Amniotic stem cell (primary cell): ENCODE results near the gene RANBP3.
"Not testable (repeated sequence)": the region's sequence is repeated elsewhere in the genome, so short reads cannot be mapped to it uniquely, and the experiment has no call there.

Experiments
- DNase-seq: peaks from one replicate; lab custom pipeline; 2025; lab: John Stamatoyannopoulos, UW

The RANBP3 gene

GRCh38 chr19:5903624-5904351, 74.2 kb downstream of the RANBP3 start, which contains the start of gene NDUFA11:
NDUFA11 (minus strand) TSS chr19:5903790; CDS start chr19:5903708, 82 bp downstream.
- DNase-seq = peak; percentile 100

- no peak for DNase-seq
Observed at GRCh38 chr19:5903056-5903623, 74.8 kb downstream of the RANBP3 start.

DNA sequence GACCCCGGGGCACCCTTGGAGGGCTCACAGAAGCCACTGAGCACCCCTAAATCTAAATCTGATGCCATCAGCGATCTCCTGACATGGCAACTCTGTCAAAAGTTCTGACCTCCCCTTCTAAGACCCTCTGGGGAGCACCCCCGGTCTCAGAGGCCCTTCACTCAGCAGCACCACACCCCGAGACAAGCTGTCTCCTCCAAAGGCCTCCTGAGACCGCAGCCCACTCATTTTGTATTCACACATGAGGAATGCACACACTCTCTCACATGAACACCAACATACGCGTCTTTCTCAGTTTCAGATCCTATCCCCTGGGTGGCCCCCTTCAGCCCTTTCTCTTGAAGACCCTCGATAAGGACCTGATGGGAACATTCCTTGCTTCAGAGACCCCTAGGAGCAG, 77.0 kb downstream of the RANBP3 start:
- no peak for DNase-seq

DNA sequence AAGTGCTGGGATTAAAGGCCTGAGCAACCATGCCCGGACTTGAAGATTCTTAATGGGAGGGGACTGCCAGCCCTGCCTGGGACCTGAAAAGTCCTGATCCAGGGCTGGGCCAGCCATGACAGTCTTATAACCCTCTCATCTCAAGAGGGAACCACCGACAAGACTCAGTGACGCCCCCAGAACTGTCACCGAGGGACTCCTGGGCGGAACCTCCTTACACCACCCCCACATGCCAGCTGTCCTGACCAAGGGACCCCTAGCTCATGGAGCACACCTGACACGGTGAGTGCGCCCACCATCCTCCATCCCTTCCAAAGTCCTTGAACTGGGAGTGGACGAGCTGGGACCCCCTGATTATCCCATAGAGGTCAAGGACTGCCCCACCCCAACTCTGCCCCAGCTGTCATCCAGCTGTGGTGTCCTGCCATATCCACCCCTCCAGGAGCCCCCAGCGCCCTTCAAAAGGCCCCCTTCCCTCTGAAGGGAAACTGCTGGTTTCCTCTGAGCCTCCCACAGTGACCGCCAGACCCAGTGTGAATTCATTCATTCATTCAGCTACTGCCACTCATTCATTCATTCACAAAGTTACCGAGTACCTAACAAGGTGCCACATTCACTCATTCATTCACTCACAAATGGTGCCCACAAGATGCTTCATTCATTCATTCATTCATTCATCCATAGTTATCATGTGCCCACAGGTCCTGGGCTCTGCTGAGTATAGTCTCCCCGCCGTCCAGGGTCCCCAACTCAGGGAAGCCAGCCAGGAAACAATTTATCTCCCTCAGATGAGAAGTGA, 78.0 kb downstream of the RANBP3 start:
- DNase-seq = no peak

DNA sequence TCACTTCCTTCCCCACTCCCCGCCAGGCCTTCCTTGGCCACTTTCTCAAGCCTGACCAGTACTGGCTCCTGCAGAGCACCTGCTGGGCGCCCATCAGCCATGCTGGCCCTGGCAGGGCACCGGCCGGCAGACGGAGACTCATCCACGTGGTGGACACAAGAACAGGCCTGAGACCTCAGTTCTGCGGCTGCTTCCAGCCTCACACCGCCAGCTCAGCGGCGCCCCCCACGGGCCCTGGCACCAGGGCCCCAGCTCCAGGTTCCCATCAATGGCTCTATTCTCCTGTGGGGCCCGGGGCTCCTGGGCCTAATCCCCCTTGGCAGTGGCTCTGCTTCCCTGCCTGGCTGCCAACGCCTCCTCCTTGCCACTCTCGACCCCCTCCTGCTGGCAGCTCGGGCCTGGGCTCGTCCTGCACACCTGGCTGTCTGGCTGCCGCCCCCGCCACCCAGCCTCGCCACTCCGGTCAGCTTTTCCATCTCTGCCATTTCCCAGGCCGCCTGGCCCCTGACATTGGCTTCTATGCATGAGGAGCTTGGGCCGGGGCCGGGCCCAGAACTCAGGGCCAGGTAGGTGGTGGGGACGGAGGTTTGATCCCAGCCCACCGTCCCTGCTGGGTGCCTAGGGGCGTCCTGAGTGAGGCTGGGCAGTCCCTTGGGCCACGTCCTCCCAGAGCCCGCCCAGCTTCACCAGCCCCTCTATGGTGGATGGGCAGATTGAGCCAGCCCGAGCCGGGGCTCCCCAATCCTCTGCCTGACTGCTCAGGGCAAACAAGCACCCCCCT, 80.6 kb downstream of the RANBP3 start:
- DNase-seq = no peak

DNA sequence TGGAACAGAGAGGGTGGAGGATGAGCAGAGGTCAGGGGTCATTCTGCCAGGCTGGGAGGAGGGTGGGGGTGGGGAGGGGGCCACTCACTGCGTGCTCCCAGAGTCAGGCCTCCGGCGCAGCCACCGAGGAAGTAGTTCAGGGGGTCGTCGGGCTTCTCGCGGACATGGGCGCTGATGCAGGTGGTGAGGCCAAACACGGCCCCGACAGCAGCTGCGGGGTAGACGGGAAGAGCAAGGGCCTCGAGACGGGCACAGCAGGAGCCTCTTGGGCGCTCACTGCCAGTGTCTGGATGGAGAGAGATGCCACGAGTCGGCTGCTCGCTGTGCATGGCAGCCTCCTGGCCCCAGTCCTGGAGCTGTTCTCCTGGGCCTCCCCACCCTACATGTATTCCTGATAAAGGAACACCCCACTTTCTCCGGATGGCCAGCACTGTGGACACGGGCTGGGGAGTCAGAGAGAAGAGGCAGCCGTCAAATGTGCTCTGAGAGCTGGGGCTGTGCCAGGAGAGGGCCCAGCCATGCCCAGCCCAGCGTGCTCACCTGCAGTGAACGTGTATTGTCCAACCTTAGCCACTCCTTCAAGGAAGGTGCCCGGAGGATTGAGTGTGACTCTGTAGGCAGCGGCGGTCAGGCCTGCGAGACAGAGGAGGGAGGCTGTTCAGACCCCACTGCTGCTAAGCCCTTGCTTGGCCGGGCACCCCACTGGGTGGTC, 81.4 kb downstream of the RANBP3 start:
- DNase-seq = no peak

DNA sequence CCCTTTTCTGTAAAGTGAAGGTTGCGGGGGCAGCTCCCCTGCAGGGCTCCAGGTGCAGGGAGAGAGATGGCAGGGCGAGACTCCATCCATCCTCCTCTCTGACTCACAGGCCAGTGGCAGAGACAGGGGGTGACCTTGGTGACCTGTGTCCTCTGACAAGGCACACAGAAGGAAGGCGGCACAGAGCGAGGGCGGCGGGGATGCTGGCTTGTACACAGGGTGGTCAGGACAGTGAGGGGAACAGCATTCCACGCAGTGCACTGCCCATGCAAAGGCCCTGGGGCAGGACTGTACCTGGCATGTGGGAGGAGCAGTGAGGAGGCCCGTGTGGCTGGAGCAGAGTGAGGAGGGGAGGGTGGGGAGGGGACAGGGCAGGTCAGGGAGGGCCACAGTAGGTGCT, 82.0 kb downstream of the RANBP3 start:
- no peak for DNase-seq

- no peak for DNase-seq
Observed at GRCh38 chr19:5895409-5895808, 82.5 kb downstream of the RANBP3 start.

DNA sequence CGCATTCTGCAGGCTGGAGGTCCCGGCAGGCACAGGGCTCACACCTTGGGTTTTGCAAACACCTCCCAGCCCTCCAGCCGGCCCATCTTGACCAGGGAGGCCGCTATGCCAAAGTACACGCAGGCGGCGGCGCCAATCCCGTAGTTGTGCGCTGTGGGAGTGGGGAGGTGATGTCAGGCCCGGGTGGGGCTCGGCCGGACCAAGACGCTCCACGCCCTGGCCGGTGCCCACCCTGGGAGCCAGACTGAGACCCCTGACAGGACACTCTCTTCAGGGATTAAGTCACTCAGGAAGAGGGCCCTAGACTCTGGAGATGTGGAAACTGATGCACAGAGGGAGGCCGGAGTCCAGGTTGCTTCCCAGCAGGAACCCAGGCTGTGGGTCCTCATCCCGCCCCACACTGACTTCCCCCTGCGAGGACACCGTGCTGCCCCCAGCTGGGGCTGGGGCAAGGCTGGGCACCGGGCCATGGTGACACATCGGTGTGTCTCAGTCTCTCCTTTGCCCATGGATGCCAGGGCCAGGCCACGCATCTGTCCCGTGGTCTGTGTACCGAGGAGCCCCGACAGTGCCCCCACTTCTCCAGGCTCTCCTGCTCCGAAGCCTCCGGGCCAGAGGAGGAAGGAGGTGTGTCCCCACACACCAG, 83.1 kb downstream of the RANBP3 start:
- DNase-seq = no peak

GRCh38 chr19:5893907-5894703, 83.8 kb downstream of the RANBP3 start:
- DNase-seq = no peak

- no peak for DNase-seq
Observed at GRCh38 chr19:5893296-5893903, 84.5 kb downstream of the RANBP3 start.

GRCh38 chr19:5892772-5893275, 85.1 kb downstream of the RANBP3 start:
- no peak for DNase-seq

- no peak for DNase-seq
Observed at GRCh38 chr19:5891938-5892771, 85.8 kb downstream of the RANBP3 start.

GRCh38 chr19:5891572-5891937, 86.4 kb downstream of the RANBP3 start:
- DNase-seq = no peak

GRCh38 chr19:5890099-5890498, 87.8 kb downstream of the RANBP3 start:
- DNase-seq = no peak

DNA sequence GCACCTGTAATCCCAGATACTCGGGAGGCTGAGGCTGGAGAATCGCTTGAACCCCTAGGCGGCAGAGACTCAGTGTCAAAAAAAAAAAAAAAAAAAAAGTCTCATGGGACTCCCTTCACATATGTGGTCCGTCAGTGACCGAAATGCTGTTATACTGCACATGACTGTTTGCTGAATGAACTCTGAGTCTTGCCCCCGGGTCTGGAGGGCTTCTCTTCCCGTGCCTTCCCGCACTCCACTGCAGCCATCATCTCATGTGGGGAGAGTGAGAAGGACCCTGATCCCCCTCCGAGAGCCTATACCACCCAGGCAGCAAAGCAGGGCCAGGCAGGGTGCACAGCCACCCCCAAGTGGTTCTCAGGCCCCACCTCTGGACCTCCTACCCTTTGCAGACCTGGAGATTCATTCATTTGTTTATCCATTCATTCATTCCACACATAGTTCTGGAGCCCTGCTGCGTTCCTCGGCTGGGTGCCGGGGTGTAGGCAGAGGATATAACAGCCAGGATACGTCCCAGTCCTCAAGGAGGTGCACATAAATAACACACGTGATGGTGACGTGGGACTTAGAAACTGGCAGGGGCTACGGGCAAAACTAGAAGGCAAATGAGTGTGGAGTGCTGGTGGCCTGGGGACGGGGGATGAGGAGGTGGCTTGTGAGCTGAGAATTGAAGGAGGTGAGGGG, 88.5 kb downstream of the RANBP3 start:
- DNase-seq = no peak

DNA sequence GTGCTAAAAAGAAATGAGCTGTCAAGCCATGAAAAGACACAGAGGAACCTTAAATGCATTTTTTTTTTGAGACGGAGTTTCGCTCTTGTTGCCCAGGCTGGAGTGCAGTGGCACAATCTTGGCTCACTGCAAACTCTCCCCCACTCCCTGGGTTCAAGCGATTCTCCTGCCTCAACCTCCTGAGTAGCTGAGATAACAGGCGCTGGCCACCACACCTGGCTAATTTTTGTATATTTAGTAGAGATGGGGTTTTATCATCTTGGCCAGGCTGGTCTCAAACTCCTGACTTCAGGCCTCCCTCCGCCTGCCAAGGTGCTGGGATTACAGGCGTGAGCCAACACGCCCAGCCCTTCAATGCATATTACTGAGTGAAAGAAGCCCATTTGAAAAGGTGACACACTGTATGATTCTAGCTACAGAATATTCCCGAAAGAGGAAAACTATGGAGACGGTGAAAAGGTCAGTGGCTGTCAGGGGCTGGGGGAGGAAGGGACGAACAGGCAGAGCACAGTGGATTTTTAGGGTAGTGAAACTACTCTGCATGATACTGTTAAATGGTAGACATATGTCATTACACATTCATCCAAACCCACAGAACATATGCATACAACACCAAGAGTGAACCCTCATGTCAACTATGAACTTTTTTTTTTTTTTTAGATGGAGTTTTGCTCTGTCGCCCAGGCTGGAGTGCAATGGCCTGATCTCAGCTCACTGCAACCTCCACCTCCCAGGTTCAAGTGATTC, 93.7 kb downstream of the RANBP3 start:
- DNase-seq = not testable (repeated sequence)
